ENCODE data around the gene ADAM33. TPM values are rescaled to one million over a fixed set of nuclear protein-coding genes. Genes with fewer than 3 reads are reported as not detected.

ADAM33 gene
- total RNA-seq, 1 experiment from 2014 or later = not detected

DNA sequence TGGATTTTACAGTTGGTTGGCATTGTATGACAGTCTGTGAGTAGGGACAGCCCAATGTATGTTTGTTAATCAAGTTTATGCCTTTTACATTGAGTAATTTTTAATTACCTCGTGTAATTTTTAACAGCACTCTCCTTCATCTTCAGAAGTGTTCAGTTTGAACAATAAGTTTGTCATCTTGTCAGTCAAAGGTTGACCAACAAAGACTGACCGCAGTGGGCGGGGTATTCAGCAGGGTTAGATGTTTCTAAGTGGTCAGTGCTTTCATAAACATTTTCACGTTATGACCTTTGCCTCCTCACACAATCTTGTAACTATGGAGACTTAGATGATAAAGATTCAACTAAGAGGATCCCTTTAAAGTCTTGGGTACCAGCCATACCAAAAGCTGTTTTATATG lies 59.4 kb downstream of the ADAM33 start:
- no peak overlapping the region for H3K27ac ChIP-seq
- no peaks in the 10 kb centered on the region for H3K79me2 ChIP-seq (ENCODE audit: low read depth)
- intact Hi-C loops (cut with micrococcal nuclease; ENCODE audit: unreplicated experiment) = no loop called here
- no peaks in the 10 kb centered on the region for H3K4me1 ChIP-seq (replicated peaks; ENCODE audit: insufficient read depth)
- ChIA-PET CTCF (no interaction called here), POLR2A (ENCODE audit: unreplicated experiment) (no interaction called here)
- H3K4me3 ChIP-seq = no peak overlapping the region
- no TSS peak for BruUV-seq (replicated peaks)
- H3K27me3 ChIP-seq (ENCODE audit: insufficient read depth, low read depth) = no peaks in the 10 kb centered on the region
- H3K4me2 ChIP-seq = no peak overlapping the region
- H2AFZ ChIP-seq = no peak overlapping the region
- no peaks in the 10 kb centered on the region for H3K9me3 ChIP-seq (ENCODE audit: insufficient read depth, low read depth)
- no peaks in the 10 kb centered on the region for H4K20me1 ChIP-seq (ENCODE audit: insufficient read depth)
- TF ChIP-seq, protein P1, sequence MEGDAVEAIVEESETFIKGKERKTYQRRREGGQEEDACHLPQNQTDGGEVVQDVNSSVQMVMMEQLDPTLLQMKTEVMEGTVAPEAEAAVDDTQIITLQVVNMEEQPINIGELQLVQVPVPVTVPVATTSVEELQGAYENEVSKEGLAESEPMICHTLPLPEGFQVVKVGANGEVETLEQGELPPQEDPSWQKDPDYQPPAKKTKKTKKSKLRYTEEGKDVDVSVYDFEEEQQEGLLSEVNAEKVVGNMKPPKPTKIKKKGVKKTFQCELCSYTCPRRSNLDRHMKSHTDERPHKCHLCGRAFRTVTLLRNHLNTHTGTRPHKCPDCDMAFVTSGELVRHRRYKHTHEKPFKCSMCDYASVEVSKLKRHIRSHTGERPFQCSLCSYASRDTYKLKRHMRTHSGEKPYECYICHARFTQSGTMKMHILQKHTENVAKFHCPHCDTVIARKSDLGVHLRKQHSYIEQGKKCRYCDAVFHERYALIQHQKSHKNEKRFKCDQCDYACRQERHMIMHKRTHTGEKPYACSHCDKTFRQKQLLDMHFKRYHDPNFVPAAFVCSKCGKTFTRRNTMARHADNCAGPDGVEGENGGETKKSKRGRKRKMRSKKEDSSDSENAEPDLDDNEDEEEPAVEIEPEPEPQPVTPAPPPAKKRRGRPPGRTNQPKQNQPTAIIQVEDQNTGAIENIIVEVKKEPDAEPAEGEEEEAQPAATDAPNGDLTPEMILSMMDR (conservative IDR thresholded peaks at IDR 0.05) = no peak
- no peak for TF ChIP-seq EZH2 (IDR thresholded peaks at IDR 0.05; ENCODE audit: low read depth)
- H3K9me2 ChIP-seq (ENCODE audit: insufficient read depth) = peaks cover 4% of the 10 kb centered on the region; the same call in 1 of the 2 replicates
- no peaks in the 10 kb centered on the region for H3F3A ChIP-seq (ENCODE audit: insufficient read depth, low read depth)
- H3K36me3 ChIP-seq (ENCODE audit: low read depth) = no peaks in the 10 kb centered on the region
- DNase-seq = no peak

DNA sequence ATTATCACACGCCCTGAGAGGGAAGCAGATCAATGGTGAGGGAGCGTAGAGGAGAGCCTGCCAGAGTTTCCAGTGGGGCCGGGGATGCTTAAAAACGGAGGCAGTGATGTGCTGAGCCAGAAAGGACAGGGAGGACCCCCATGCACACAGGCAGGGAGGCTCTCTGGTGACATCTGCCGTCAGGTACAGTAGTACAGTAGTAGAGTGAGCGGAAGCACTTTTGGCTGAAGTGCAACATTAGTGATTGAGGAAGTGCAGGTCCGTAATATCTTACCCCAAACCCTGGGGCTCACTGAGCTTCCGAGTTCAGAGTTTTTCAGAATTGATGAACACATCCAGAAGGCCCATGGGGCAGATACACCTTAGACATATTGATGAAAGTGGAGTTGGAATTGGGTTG lies 60.7 kb downstream of the ADAM33 start:
- DNase-seq = no peak
- TF ChIP-seq EZH2 (IDR thresholded peaks at IDR 0.05; ENCODE audit: low read depth) = no peak
- Histone ChIP-seq H3K4me1 (replicated peaks; ENCODE audit: insufficient read depth) (no peaks in the 10 kb centered on the region), H3K9me3 (ENCODE audit: insufficient read depth, low read depth) (no peaks in the 10 kb centered on the region), H3K36me3 (ENCODE audit: low read depth) (no peaks in the 10 kb centered on the region), H3K4me2 (no peak overlapping the region), H3K79me2 (ENCODE audit: low read depth) (no peaks in the 10 kb centered on the region), H4K20me1 (ENCODE audit: insufficient read depth) (no peaks in the 10 kb centered on the region), H3K27ac (no peak overlapping the region), H2AFZ (no peak overlapping the region), H3K27me3 (ENCODE audit: insufficient read depth, low read depth) (no peaks in the 10 kb centered on the region), H3F3A (ENCODE audit: insufficient read depth, low read depth) (no peaks in the 10 kb centered on the region), H3K9me2 (ENCODE audit: insufficient read depth) (peaks cover 4% of the 10 kb centered on the region; the same call in 1 of the 2 replicates), H3K4me3 (no peak overlapping the region)
- POLR2A ChIA-PET (ENCODE audit: unreplicated experiment) = interaction anchor here (0.7 kb wide), 1 partner anchor 62 kb away, joined by 3 read pairs; no protein-coding TSS in a partner anchor
- no TSS peak for BruUV-seq (replicated peaks)
- CTCF ChIA-PET = no interaction called here
- intact Hi-C loops (cut with micrococcal nuclease; ENCODE audit: unreplicated experiment) = no loop called here

Other genes with a start within 250 kb of the ADAM33 start
- gene ATRN, start 211.0 kb downstream of the ADAM33 start, total RNA-seq (2021) = 34.9 and 35.0 TPM in 2 replicates
- not detected in 2 replicates for gene GFRA4, start 18.6 kb downstream of the ADAM33 start, total RNA-seq (2021)
- 0.13 TPM in 1 of 2 replicates, not detected in the other for gene SIGLEC1, start 30.6 kb upstream of the ADAM33 start, total RNA-seq (2021)
- not detected in 2 replicates for gene HSPA12B, start 50.7 kb upstream of the ADAM33 start, total RNA-seq (2021)
- 86.9 and 95.0 TPM in 2 replicates for gene ADISSP, start 85.7 kb upstream of the ADAM33 start, total RNA-seq (2021)
- 2.6 and 2.7 TPM in 2 replicates for gene SPEF1, start 99.4 kb upstream of the ADAM33 start, total RNA-seq (2021)
- 70.8 and 82.9 TPM in 2 replicates for gene CENPB, start 104.7 kb upstream of the ADAM33 start, total RNA-seq (2021)
- gene CDC25B, start 114.3 kb upstream of the ADAM33 start, total RNA-seq (2021) = 83.5 and 91.0 TPM in 2 replicates
- 18.3 and 20.0 TPM in 2 replicates for gene AP5S1, start 138.5 kb upstream of the ADAM33 start, total RNA-seq (2021)
- gene MAVS, start 164.8 kb upstream of the ADAM33 start, total RNA-seq (2021) = 53.6 and 61.3 TPM in 2 replicates
- gene PANK2, start 207.4 kb upstream of the ADAM33 start, total RNA-seq (2021) = 51.6 and 54.5 TPM in 2 replicates